Activated CD8-positive, alpha-beta T cell treated with anti-CD3 and anti-CD28 coated beads for 36 hours (primary cell): Measurements from ENCODE around the gene ADGB. TPM values are rescaled to one million over a fixed set of nuclear protein-coding genes. Genes with fewer than 3 reads are reported as not detected.

Experiments used
- ATAC-seq: fragments of 200-7000 bp; cut with Tn5 transposase; one replicate; pipeline ENCODE4 v1.10.0; 2021; ENCODE audit warnings: mild to moderate bottlenecking, moderate library complexity
- CTCF ChIA-PET: fragments of 350-600 bp; sonication (Branson Sonifier 250); formaldehyde crosslinking; loops from one replicate; lab custom pipeline; 2021; ENCODE audit warnings: antibody characterized with exemption; lab: Charles Lee
- POLR2A ChIA-PET: fragments of 350-600 bp; sonication (Branson Sonifier 250); formaldehyde crosslinking; loops from one replicate; lab custom pipeline; 2021; ENCODE audit warnings: antibody characterized with exemption; lab: Charles Lee
- DNase-seq: peaks from one replicate; pipeline ENCODE4 v3.0.0-alpha.2; 2020
- H3K27ac Mint-ChIP-seq: one replicate; pipeline ENCODE4 v1.8.0; 2021; ENCODE audit warnings: mild to moderate bottlenecking, mixed read lengths
- H3K27me3 Mint-ChIP-seq: one replicate; pipeline ENCODE4 v1.8.0; 2021; ENCODE audit warnings: mixed read lengths
- H3K36me3 Mint-ChIP-seq: one replicate; pipeline ENCODE4 v1.8.0; 2021; ENCODE audit warnings: low read depth, mixed read lengths
- H3K4me1 Mint-ChIP-seq: one replicate; pipeline ENCODE4 v1.8.0; 2021; ENCODE audit warnings: low read depth, mixed read lengths
- H3K4me3 Mint-ChIP-seq: one replicate; pipeline ENCODE4 v1.8.0; 2021; ENCODE audit warnings: mild to moderate bottlenecking, moderate library complexity, mixed read lengths
- H3K9me3 Mint-ChIP-seq: one replicate; pipeline ENCODE4 v1.8.0; 2021; ENCODE audit warnings: mixed read lengths
- intact Hi-C: fragments of 100-400 bp; cut with micrococcal nuclease; formaldehyde crosslinking; loops from one replicate; pipeline ENCODE4 v1.10.0; 2022
- total RNA-seq, 2 experiments: library from RNA; stranded (reverse); gene quantifications; one replicate each; pipeline ENCODE4 v1.2.3, GENCODE V29; 2021
- TF ChIP-seq, protein P1 (sequence below): fragments of 200-600 bp; IDR thresholded peaks from one replicate; pipeline ENCODE4 v1.8.0; 2022; ENCODE audit warnings: antibody characterized with exemption, mild to moderate bottlenecking

The ADGB gene
- total RNA-seq, 2 experiments from 2014 or later, result not detected

DNA sequence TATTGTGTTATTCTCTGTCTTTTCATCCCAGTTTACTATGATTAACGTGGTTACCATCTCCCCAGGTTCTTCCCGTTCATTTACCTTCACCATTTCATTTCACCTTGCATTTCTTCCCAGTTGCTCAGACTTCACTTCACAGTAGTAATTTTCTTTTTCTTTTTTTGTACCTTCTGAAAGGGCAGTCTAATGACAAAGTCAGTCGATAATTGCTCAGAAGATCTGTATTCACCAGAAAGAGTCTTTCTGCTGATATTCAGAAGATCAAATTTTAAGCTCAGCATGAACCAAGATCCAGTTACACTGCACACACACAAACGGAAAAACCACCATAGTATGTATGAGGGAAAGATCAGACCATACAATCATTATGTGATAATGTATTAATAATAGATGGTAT is 265.5 kb downstream of the ADGB start:
- intact Hi-C loops, result no loop called here
- TF ChIP-seq, protein P1, sequence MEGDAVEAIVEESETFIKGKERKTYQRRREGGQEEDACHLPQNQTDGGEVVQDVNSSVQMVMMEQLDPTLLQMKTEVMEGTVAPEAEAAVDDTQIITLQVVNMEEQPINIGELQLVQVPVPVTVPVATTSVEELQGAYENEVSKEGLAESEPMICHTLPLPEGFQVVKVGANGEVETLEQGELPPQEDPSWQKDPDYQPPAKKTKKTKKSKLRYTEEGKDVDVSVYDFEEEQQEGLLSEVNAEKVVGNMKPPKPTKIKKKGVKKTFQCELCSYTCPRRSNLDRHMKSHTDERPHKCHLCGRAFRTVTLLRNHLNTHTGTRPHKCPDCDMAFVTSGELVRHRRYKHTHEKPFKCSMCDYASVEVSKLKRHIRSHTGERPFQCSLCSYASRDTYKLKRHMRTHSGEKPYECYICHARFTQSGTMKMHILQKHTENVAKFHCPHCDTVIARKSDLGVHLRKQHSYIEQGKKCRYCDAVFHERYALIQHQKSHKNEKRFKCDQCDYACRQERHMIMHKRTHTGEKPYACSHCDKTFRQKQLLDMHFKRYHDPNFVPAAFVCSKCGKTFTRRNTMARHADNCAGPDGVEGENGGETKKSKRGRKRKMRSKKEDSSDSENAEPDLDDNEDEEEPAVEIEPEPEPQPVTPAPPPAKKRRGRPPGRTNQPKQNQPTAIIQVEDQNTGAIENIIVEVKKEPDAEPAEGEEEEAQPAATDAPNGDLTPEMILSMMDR, result no peak
- H3K27ac Mint-ChIP-seq, result no peak overlapping the region

DNA sequence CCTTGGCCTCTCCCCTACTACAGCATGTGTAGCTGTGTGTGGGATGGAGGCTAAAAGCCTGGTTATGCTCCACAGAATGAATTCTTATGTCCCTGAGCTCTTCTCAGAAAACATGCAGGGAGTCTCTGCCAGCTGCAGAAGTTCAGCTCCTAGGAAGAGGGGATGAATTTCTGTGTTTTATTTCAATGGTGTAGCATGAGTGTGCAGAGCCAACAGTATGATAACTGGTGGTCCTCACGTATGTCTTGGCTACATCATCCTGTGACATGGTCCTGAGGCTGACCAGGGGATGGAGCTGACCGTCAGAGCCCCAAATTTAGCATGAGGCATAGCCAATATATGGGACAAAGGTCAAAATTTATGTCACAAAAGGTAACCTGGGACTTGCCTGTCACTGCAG is 266.1 kb downstream of the ADGB start:
- no peaks in the 10 kb centered on the region for H3K9me3 Mint-ChIP-seq
- TF ChIP-seq, protein P1, result no peak
- peaks cover 3% of the 10 kb centered on the region for H3K27me3 Mint-ChIP-seq
- POLR2A ChIA-PET, result no interaction called here
- no peak overlapping the region for H3K4me3 Mint-ChIP-seq
- H3K36me3 Mint-ChIP-seq, result no peaks in the 10 kb centered on the region
- CTCF ChIA-PET, result interaction anchor here (0.8 to 1.5 kb wide), 3 partner anchors 8 to 51 kb away, joined by 3 to 4 read pairs (median 3); no protein-coding TSS in a partner anchor
- ATAC-seq (no peak), DNase-seq (no peak)
- no peak overlapping the region for H3K27ac Mint-ChIP-seq
- no peaks in the 10 kb centered on the region for H3K4me1 Mint-ChIP-seq
- intact Hi-C loops, result no loop called here

More for the DNA sequence above, 265.5 kb downstream of the ADGB start:
- no peaks in the 10 kb centered on the region for H3K9me3 Mint-ChIP-seq
- no peaks in the 10 kb centered on the region for H3K36me3 Mint-ChIP-seq
- ATAC-seq (no peak), DNase-seq (no peak)
- POLR2A ChIA-PET, result no interaction called here
- CTCF ChIA-PET, result interaction anchor here (0.8 to 1.5 kb wide), 2 partner anchors 15 to 50 kb away, joined by 3 to 4 read pairs; no protein-coding TSS in a partner anchor
- H3K4me1 Mint-ChIP-seq, result no peaks in the 10 kb centered on the region
- peaks cover 3% of the 10 kb centered on the region for H3K27me3 Mint-ChIP-seq
- H3K4me3 Mint-ChIP-seq, result no peak overlapping the region

Other genes starting within 250 kb of the ADGB start
- gene RAB32, start 55.1 kb upstream of the ADGB start, total RNA-seq, result under 1 TPM in 1 of 2 experiments, not detected in 1; 0.36 TPM